22Rv1 (cell line): ENCODE results near the gene ATP12A.

Experiments
- ZFX ChIP-seq: fragments of 450-650 bp; IDR thresholded peaks from 2 replicates; pipeline ENCODE4 v1.6.1; 2017; ENCODE audit warnings: antibody characterized with exemption, borderline replicate concordance
- TF ChIP-seq, protein P1 (sequence below): fragments of 450-650 bp; IDR thresholded peaks from 2 replicates; pipeline ENCODE4 v1.5.1; 2017; ENCODE audit warnings: mild to moderate bottlenecking

DNA sequence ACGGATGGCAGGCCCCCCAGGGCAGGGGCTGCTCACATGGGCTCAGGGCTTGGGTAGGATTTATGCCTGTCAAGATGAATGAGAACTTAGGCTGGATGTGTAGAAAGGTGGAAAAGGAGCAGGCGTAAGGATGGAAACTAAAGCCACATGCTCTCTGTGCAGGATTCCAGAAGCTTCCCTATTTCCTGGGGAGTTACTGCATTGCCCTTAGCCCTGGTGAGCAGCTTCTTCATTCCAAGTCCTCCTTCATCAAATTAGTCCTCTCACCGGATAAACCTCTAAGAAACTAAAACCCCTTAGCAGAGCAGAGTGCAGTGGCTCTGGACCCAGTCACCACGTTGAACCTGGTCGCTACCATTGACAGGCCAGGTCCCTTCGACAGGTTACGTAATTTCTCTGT is 7.4 kb downstream of the ATP12A start:
- TF ChIP-seq, protein P1, sequence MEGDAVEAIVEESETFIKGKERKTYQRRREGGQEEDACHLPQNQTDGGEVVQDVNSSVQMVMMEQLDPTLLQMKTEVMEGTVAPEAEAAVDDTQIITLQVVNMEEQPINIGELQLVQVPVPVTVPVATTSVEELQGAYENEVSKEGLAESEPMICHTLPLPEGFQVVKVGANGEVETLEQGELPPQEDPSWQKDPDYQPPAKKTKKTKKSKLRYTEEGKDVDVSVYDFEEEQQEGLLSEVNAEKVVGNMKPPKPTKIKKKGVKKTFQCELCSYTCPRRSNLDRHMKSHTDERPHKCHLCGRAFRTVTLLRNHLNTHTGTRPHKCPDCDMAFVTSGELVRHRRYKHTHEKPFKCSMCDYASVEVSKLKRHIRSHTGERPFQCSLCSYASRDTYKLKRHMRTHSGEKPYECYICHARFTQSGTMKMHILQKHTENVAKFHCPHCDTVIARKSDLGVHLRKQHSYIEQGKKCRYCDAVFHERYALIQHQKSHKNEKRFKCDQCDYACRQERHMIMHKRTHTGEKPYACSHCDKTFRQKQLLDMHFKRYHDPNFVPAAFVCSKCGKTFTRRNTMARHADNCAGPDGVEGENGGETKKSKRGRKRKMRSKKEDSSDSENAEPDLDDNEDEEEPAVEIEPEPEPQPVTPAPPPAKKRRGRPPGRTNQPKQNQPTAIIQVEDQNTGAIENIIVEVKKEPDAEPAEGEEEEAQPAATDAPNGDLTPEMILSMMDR = no peak
- TF ChIP-seq ZFX = no peak
